GM06990 (cell line): ENCODE measurements around the gene SAT2.
"Not testable (repeated sequence)": the region's sequence is repeated elsewhere in the genome, so short reads cannot be mapped to it uniquely, and the experiment has no call there.

Source experiments
- DNase-seq: peaks from one replicate; pipeline ENCODE4 v3.0.0-alpha.2; 2011; ENCODE audit not compliant: insufficient read length; ENCODE audit errors: extremely low read depth
- H3K27me3 ChIP-seq: replicated peaks from 2 replicates; pipeline ENCODE4 v1.6.0; 2011; ENCODE audit warnings: low read length; ENCODE audit not compliant: control insufficient read depth, insufficient read depth
- H3K36me3 ChIP-seq: 2 replicates; pipeline ENCODE4 v1.5.1; 2011; ENCODE audit warnings: low read length; ENCODE audit not compliant: control insufficient read depth, insufficient read depth
- H3K4me3 ChIP-seq: replicated peaks from 2 replicates; pipeline ENCODE4 v1.5.1; 2011; ENCODE audit warnings: low read depth, mild to moderate bottlenecking, control low read depth, low read length
- TF ChIP-seq, protein P1 (sequence below): IDR thresholded peaks from 2 replicates; pipeline ENCODE4 v1.5.1; 2011; ENCODE audit warnings: low read length, control low read depth, mild to moderate bottlenecking, inconsistent platforms; ENCODE audit not compliant: insufficient read depth, poor library complexity, severe bottlenecking

Gene SAT2

GRCh38 chr17:7644775-7645174 lies 17.2 kb upstream of the SAT2 start:
- no peaks in the 10 kb centered on the region; the same call in 1 of the 2 replicates for H3K27me3 ChIP-seq
- no peak overlapping the region for H3K4me3 ChIP-seq
- H3K36me3 ChIP-seq: no peaks in the 10 kb centered on the region
- TF ChIP-seq, protein P1, sequence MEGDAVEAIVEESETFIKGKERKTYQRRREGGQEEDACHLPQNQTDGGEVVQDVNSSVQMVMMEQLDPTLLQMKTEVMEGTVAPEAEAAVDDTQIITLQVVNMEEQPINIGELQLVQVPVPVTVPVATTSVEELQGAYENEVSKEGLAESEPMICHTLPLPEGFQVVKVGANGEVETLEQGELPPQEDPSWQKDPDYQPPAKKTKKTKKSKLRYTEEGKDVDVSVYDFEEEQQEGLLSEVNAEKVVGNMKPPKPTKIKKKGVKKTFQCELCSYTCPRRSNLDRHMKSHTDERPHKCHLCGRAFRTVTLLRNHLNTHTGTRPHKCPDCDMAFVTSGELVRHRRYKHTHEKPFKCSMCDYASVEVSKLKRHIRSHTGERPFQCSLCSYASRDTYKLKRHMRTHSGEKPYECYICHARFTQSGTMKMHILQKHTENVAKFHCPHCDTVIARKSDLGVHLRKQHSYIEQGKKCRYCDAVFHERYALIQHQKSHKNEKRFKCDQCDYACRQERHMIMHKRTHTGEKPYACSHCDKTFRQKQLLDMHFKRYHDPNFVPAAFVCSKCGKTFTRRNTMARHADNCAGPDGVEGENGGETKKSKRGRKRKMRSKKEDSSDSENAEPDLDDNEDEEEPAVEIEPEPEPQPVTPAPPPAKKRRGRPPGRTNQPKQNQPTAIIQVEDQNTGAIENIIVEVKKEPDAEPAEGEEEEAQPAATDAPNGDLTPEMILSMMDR: no peak
- no peak for DNase-seq

DNA sequence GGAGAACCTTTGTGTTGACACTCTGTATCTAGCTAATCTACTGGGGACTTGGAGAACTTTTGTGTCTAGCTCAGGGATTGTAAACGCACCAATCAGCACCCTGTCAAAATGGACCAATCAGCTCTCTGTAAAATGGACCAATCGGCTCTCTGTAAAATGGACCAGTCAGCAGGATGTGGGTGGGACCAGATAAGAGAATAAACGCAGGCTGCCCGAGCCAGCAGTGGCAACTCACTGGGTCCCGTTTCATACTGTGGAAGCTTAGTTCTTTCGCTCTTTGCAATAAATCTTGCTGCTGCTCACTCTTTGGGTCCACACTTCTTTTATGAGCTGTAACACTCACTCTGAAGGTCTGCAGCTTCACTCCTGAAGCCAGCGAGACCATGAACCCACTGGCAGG lies 14.0 kb upstream of the SAT2 start:
- not testable (repeated sequence) for H3K36me3 ChIP-seq, DNase-seq, H3K4me3 ChIP-seq, H3K27me3 ChIP-seq

GRCh38 chr17:7640783-7641182 lies 13.2 kb upstream of the SAT2 start:
- Histone ChIP-seq H3K27me3 (no peaks in the 10 kb centered on the region), H3K36me3 (no peaks in the 10 kb centered on the region)
- no peak for DNase-seq

DNA sequence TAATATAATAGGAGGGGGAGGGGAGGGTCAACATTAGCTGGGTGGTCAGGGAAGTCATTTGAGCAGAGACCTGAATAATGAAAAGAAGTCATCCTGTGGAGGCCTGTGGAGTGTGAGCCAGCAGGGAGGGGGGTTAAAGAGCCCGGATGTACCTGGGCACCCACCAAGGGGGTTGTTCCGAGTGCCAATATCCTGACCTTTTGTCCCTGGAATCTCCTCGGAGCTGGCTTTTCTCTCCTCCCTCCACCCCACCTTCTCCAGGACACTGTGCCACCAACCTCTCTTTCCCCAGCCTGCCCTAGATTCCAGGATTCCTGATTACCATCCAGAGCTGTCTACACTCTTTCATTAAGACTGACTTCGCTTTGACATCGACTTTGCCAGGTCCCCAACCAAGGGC lies 8.5 kb upstream of the SAT2 start:
- no peaks in the 10 kb centered on the region for H3K27me3 ChIP-seq
- TF ChIP-seq, protein P1: no peak
- no peak overlapping the region for H3K4me3 ChIP-seq
- H3K36me3 ChIP-seq: no peaks in the 10 kb centered on the region
- DNase-seq: no peak

More at GRCh38 chr17:7640783-7641182, 13.2 kb upstream of the SAT2 start:
- H3K4me3 ChIP-seq: no peak overlapping the region
- TF ChIP-seq, protein P1: no peak

DNA sequence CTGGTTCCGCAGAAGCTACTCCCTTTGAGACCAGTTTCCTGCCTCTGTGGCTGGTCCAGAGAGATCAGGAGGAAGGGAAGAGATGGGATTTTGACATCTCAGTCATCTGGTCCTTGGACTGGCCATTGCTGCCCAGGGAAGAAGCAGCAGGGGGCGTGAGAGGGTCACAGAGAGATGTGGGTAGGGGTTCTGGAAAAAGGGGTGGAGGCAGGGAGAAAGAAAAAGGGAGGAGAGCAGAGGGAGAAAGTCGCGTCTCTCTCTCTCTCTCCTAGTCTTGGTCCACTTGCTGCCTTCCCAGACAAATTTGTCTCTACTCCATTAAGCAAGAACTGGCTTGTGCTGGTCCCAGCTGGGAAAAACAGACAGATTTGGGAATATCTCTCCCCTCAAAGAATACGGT lies 6.8 kb upstream of the SAT2 start:
- DNase-seq: no peak

DNA sequence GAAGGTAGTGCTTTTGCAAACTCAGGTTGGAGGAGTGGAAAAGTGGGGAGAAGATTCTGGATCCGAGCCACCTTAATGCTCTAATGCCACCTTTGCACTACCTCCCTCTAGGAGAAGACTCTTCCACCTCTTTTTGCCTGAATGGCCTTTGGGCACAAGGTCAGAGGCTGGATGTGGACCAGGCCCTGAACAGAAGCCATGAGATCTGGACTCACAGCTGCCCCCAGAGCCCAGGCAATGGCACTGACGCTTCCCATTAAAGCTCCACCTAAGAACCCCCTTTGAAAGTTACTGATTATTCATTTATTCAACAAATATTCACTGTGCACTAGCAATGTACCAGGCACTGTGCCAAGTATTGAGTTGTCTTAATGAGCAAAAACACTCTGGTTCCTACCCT lies 5.5 kb upstream of the SAT2 start:
- Histone ChIP-seq H3K36me3 (no peaks in the 10 kb centered on the region), H3K27me3 (no peaks in the 10 kb centered on the region), H3K4me3 (no peak overlapping the region)
- TF ChIP-seq, protein P1: peak; percentile 2
- DNase-seq: no peak

More for the DNA sequence above, 6.8 kb upstream of the SAT2 start:
- Histone ChIP-seq H3K36me3 (no peaks in the 10 kb centered on the region), H3K27me3 (no peaks in the 10 kb centered on the region), H3K4me3 (no peak overlapping the region)
- TF ChIP-seq, protein P1: peak; percentile 42
